Activated T-cell treated with anti-CD3 and anti-CD28 coated beads, Interleukin-2, amount 50 U/mL, for 4 hours (primary cell): ENCODE measurements around the gene MGRN1. TPM values are rescaled to one million over a fixed set of nuclear protein-coding genes. Genes with fewer than 3 reads are reported as not detected.

Source experiments
- ATAC-seq, 2 donors: fragments of 200-7000 bp; cut with Tn5 transposase; one replicate each; pipeline ENCODE4 v1.10.0; 2021
- DNase-seq: peaks from one replicate; pipeline ENCODE4 v3.0.0-alpha.2; 2020
- H3K27me3 Mint-ChIP-seq: one replicate; pipeline ENCODE4 v1.8.0; 2021; ENCODE audit warnings: low read depth, mixed read lengths
- H3K36me3 Mint-ChIP-seq: one replicate; pipeline ENCODE4 v1.8.0; 2022; ENCODE audit warnings: mixed read lengths; ENCODE audit not compliant: insufficient read depth
- H3K4me1 Mint-ChIP-seq: one replicate; pipeline ENCODE4 v1.8.0; 2021; ENCODE audit warnings: low read depth, mixed read lengths
- H3K4me3 Mint-ChIP-seq: one replicate; pipeline ENCODE4 v1.8.0; 2021; ENCODE audit warnings: mild to moderate bottlenecking, moderate library complexity, mixed read lengths
- H3K9me3 Mint-ChIP-seq: one replicate; pipeline ENCODE4 v1.8.0; 2021; ENCODE audit warnings: mixed read lengths
- total RNA-seq, 3 donors: library from RNA; stranded (reverse); gene quantifications; one replicate each; pipeline ENCODE4 v1.2.1, GENCODE V29; 2021

MGRN1 gene
- total RNA-seq, 3 donors from 2014 or later, result 56.5 to 60.5 (median 58.0) TPM

DNA sequence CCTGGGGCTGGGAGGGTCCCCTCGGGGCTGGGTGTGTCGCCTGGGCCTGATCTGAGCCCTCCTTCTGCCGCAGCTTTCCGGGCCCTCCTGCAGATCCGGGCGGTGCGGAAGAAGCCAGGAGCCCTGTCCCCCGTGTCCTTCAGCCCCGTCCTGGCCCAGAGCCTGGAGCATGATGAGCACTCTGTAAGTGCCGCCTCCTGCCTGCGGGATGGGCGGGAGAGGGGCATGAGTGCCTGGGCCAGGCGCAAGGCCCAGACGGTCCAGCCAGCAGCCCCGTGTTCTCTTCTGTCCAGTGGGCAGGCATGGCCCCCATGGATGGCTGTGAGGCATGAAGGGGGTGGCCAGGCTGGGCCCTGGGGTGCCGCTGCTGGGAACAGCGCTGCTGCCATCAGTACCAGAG, 52.8 kb downstream of the MGRN1 start:
- ATAC-seq (no peak), DNase-seq (no peak)
- H3K4me1 Mint-ChIP-seq, result peaks cover 24% of the 10 kb centered on the region
- no peaks in the 10 kb centered on the region for H3K9me3 Mint-ChIP-seq
- H3K36me3 Mint-ChIP-seq, result peaks cover 8% of the 10 kb centered on the region
- no peak overlapping the region for H3K4me3 Mint-ChIP-seq
- no peaks in the 10 kb centered on the region for H3K27me3 Mint-ChIP-seq

DNA sequence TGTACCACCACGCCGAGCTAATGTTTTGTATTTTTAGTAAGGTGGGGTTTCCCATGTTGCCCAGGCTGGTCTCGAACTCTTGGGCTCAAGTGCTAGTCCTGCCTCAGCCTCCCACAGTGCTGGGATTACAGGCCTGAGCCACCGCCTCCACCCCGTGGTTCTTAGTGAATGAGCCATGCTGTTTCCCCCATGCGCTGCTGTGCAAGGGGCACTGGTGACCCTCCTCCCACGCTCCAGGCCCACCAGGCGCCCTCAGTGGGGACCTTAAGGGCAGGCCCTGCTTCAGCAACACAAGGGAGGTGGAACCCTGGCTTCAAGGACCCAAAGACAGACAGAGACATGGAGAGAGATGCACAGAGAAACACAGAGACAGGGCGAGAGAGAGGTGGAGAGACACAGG, 53.4 kb downstream of the MGRN1 start:
- Mint-ChIP-seq H3K9me3 (no peaks in the 10 kb centered on the region), H3K27me3 (no peaks in the 10 kb centered on the region), H3K36me3 (peaks cover 8% of the 10 kb centered on the region), H3K4me1 (peaks cover 24% of the 10 kb centered on the region), H3K4me3 (no peak overlapping the region)
- DNase-seq (no peak), ATAC-seq (no peak)

DNA sequence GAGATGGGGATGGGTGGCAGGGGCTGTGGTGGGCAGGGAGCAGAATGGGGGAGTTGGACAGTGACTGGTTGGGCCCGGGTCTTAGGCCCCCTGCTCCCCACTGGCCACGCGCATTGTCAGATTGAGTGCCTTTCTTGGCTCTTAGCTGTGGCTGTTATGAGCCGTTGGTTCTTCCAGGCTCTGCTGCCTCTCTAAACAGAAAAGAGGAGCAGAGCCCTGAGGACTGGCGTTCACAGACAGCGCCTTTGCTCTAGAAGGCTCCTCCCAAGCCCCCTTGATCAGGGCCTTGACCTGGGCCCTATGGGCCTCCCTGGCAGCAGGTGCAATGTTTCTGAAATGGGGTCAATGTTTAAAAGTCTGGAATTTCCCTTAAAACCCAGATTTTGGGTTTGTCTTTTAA, 54.0 kb downstream of the MGRN1 start:
- Mint-ChIP-seq H3K4me3 (no peak overlapping the region), H3K9me3 (no peaks in the 10 kb centered on the region), H3K4me1 (peaks cover 24% of the 10 kb centered on the region), H3K36me3 (peaks cover 6% of the 10 kb centered on the region), H3K27me3 (no peaks in the 10 kb centered on the region)
- no peak for ATAC-seq
- DNase-seq, result no peak

DNA sequence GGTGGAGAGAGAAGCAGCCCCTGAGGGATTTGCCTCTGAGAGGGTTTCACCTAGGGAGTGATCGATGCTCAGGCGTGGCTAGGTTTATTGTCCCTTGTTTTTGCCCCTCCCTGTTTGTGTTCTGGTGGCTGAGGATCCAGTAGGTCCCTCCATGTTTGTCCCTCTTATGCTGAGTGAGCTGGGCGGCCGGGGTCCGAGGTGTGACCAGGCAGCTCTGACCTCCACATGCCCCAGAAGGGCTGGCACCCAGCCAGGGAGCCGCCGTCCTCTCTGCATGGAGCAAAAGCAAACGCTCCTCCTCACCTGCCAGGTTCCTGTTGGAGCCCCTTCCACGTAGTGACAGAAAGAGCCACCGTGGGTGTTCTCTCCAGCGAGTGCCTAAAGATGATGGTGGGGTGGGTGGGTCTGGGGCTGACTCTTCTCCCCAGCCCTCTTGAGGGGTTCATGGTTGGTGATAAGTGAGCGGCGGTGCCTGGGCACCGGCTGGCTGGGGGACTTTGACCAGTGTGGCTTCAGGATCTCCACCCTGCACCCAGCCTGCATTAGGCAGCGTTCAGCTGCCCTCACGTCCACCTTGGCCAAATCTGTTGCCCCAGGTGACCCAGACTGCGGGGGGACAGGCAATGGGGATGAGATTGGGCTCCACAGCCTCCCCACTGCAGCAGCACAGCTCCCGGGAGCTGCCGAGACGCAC, 54.7 kb downstream of the MGRN1 start:
- Mint-ChIP-seq H3K9me3 (no peaks in the 10 kb centered on the region), H3K36me3 (peaks cover 4% of the 10 kb centered on the region), H3K4me1 (peaks cover 24% of the 10 kb centered on the region), H3K4me3 (no peak overlapping the region), H3K27me3 (no peaks in the 10 kb centered on the region)
- ATAC-seq (no peak), DNase-seq (no peak)

DNA sequence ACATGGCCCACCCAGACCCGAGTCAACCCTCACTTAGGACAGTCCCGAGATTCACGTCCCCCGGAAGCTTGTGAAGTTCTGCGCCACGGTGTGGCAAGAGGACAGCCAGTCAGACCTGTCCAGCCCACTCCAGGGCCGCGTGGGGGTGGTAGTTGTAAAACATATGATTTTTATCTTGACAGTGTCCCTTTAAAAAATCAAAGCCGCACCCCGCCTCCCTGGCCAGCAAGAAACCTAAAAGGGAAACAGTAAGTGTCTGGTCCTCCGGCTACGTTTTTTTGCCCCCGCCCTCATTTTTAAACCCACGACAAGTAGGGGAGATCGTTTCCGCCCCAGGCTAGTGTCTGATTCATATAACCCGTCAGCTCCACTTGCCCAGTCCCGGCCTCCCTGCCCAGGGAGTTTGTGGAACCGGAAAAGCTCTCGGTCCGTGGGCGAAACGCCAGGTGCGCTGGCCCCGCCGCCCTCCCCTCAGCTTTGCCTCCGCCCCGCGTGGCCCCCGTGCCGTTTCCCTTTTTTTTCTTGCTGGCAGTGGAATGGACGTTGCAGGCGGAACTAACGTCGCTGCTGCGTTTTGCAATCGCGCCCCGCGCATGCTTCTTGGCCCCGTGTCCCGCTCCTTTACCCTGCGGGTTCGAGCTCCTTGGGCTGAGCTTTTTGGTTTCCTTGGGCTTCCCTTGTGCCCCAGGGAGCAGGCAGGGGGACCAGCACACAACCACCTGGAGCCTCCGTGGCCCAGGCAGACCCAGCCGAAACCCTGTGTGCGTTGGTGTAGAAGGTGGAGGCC, 55.4 kb downstream of the MGRN1 start:
- peaks cover 7% of the 10 kb centered on the region for H3K36me3 Mint-ChIP-seq
- no peak for DNase-seq
- H3K4me1 Mint-ChIP-seq, result peaks cover 24% of the 10 kb centered on the region
- no peak for ATAC-seq
- H3K4me3 Mint-ChIP-seq, result no peak overlapping the region
- H3K27me3 Mint-ChIP-seq, result no peaks in the 10 kb centered on the region
- no peaks in the 10 kb centered on the region for H3K9me3 Mint-ChIP-seq

DNA sequence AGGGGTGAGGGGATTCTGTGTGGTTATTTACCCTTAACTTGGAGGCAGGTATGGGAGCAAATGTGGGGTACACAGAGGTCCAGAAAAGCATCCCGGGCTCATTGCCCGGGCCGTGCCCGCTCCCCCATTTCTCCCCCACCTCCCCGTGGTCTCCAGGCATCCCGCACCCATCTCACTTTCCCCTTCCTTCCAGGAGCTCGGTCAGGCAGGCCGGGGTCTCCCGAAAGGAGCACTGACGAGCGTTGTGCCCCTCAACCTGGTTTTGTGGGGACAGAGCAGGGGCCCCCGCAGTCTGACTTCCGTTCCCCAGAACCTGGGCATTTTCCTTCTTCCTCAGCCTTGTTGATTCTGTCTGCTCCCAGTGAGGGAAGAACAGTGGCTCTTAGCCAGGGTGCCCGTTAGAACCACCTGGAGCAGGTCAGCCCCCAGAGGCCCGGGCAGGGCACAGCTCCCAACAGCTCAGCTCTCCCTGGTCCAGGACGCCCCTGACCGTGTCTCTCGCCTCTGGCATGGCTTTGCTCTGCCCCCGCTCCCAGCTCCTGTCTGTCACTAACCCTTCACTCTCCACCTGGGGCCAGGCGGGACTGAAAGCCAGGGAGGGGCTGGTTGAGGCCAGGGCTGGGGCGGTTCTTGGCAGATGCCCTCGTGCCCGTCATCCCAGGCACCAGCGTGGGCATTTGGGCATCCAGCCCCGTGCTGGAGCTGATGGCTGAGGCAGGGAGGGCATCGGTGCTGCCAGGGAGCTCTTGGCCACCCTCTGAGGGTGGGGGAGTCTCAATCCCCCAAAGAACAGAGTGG, 56.2 kb downstream of the MGRN1 start:
- Mint-ChIP-seq H3K36me3 (peaks cover 9% of the 10 kb centered on the region), H3K4me3 (no peak overlapping the region), H3K4me1 (peaks cover 17% of the 10 kb centered on the region)

DNA sequence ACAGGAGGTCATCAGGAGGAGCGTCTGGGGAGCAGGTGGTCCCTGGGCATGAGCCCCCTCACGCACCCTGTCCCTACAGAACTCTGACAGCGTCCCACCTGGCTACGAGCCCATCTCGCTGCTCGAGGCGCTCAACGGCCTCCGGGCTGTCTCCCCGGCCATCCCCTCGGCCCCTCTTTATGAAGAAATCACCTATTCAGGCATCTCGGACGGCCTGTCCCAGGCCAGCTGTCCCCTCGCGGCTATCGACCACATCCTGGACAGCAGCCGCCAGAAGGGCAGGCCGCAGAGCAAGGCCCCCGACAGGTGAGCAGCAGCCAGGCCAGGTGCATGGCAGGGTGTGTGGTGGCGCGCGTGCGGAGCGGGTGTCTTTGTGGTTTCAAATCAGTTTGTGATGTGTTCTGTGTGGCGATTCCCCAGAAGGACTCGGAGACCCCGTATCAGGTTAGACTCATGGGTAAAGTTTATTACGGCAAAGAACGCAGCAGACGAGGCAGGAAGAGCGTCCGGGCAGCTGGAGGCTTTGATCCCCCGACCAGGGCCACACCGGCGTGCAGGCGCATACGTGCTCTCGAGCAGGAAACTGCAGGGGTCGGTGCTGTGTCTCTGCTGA, 57.0 kb downstream of the MGRN1 start:
- no peaks in the 10 kb centered on the region for H3K27me3 Mint-ChIP-seq
- H3K36me3 Mint-ChIP-seq, result peaks cover 9% of the 10 kb centered on the region
- no peak for DNase-seq
- no peak overlapping the region for H3K4me3 Mint-ChIP-seq
- peaks cover 10% of the 10 kb centered on the region for H3K4me1 Mint-ChIP-seq
- ATAC-seq, result no peak
- no peaks in the 10 kb centered on the region for H3K9me3 Mint-ChIP-seq

More for the DNA sequence above, 56.2 kb downstream of the MGRN1 start:
- DNase-seq (no peak), ATAC-seq (no peak)
- no peaks in the 10 kb centered on the region for H3K27me3 Mint-ChIP-seq
- no peaks in the 10 kb centered on the region for H3K9me3 Mint-ChIP-seq

DNA sequence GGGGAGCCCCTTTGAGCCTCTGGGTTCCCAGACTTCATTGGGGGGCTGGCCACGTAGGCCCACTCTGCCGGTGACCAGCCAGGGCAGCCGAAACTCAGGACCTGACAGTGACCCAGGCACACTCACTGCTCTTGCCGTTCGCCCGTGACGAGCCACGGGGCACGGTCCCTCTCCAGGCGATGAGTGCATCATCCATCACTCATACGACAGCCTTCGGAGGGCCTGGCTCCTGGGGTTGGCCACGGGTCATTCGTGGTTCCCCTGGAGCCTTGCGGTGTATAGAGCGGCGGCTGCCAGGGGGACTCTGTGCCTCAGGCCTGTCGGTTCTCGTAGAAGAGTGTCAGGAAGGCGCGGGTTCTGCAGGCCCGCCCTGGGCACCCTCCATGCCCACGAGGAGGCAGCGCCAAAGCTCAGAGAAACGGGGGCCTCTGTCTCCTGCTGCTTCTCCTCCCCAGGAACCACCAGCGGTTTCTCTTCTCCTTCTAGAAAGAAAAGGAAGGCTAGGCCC, 57.5 kb downstream of the MGRN1 start:
- Mint-ChIP-seq H3K4me1 (peaks cover 5% of the 10 kb centered on the region), H3K27me3 (no peaks in the 10 kb centered on the region), H3K36me3 (peaks cover 9% of the 10 kb centered on the region), H3K4me3 (no peak overlapping the region), H3K9me3 (no peaks in the 10 kb centered on the region)
- DNase-seq (no peak), ATAC-seq (no peak)

DNA sequence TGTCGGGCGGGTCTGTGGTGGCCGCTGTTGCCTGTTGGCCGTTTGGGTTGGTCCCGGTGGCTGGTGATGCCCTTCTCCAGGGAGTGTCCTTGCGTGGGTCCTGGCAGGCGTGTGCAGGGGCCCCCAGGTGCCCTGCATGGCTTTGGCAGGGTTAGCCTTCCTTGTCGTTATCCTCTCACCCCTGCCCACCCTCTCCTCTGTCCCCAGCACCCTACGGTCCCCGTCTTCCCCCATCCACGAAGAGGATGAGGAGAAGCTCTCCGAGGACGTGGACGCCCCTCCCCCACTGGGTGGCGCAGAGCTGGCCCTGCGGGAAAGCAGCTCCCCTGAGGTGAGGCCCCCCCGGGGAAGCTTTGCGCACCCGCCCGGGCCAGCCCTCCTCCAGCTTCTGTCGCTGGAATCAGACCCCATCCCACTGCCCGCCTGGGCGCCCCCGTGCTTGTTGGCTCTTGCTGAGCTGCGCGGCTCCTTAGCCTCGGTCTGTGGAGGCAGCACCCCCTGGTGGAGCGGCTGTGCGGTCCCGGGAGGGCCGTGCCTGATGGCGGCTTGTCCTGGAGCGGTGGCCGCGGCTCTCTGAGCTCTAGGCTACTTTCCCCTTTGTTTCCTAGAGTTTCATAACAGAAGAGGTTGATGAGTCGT, 58.1 kb downstream of the MGRN1 start:
- Mint-ChIP-seq H3K27me3 (no peaks in the 10 kb centered on the region), H3K4me3 (no peak overlapping the region), H3K36me3 (peaks cover 9% of the 10 kb centered on the region), H3K9me3 (no peaks in the 10 kb centered on the region), H3K4me1 (peaks cover 3% of the 10 kb centered on the region)
- ATAC-seq (peak; percentile 57 to 66), DNase-seq (no peak)

DNA sequence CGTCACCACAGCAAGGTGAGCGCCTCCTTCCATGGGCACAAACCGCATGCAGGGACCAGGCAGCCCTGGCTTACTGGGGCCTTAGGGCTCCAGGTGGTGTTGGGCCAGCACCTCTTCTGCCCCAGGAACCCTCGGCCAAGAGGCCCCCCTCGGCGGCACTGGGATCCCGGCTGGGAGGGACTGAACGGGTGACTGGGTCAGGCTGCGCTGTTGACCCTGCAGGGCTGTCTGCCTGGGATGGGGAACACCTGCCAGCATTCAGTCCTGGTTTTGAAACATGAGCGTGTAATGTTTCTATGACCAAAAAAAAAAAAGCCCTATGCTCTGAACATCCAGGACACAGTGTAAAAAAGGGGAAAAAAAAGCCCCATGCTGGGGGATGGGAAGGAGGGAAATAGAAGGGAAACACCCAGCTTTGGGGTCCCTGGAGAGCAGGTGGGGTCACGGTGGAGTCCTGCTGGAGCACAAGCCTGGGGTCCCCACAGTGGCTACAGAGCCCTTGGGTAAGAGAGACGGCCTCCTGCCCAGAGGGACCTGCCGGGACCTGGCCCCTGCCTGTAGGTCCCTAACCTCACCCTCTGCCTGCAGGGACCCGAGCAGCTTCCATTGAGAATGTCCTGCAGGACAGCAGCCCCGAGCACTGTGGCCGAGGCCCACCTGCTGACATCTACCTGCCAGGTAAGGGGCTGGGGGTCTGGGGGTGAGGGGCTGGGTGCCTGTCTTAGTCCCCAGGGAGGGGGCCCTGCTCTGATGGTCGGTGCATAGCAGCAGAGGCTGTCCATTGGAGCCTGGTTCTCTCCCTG, 58.8 kb downstream of the MGRN1 start:
- ATAC-seq, result no peak
- Mint-ChIP-seq H3K4me3 (no peak overlapping the region), H3K27me3 (no peaks in the 10 kb centered on the region), H3K36me3 (peaks cover 5% of the 10 kb centered on the region), H3K9me3 (no peaks in the 10 kb centered on the region), H3K4me1 (peaks cover under 1% of the 10 kb centered on the region)
- DNase-seq, result no peak

DNA sequence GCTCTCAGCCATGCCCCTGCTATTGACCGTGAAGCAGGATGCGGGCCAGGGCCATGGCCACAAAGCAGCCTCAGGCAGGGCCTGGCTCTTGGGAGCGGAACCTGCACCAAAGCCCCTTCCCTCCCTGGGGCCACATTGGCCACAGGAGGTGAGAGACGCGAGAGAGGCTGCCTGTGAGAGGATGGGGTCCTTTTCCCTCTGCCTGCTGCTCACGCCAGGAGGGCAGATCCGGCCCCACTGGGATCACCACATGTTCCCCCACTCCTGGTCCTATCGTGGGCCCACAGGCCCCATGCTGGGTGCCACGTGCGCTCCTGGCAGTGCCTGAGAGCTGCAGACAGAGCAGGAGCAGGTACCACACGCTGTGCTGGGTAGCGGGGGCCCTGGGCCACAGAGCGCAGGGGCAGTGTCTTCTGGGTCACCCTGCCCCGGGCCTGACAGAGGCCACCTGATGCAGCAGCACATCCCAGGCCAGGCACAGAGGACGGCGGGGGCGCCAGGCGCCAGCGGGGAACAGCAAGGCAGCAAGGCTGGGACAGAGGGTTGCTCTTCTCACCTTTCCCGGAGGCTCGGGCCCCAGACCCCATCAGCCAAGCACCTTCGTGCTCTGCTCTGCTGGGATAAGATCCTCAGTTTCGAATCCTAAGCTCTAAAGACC, 59.6 kb downstream of the MGRN1 start:
- Mint-ChIP-seq H3K36me3 (peaks cover 5% of the 10 kb centered on the region), H3K27me3 (no peaks in the 10 kb centered on the region), H3K9me3 (no peaks in the 10 kb centered on the region), H3K4me3 (no peak overlapping the region), H3K4me1 (no peaks in the 10 kb centered on the region)
- DNase-seq, result no peak
- no peak for ATAC-seq

DNA sequence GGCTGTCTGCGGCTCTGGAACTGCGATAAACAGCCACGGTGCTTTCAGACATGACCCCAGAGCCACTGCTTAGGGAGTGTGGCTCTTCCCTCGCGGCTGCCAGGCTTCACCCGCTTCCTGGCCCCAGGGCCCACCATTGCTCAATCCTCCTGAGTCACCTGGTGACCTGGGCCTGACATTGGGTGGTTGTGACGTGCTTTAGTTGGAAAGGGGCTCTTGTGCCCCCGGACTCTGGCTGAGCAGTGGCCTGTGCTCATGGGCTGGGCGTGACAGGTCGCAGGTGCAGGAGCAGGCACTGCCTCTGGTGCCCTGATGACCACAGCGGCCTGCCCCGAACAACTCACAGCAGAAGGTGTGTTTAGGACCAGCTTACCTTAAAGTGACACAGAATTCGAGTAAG, 60.1 kb downstream of the MGRN1 start:
- no peak for ATAC-seq
- Mint-ChIP-seq H3K27me3 (no peaks in the 10 kb centered on the region), H3K4me1 (no peaks in the 10 kb centered on the region), H3K36me3 (peaks cover 5% of the 10 kb centered on the region), H3K9me3 (no peaks in the 10 kb centered on the region), H3K4me3 (no peak overlapping the region)
- DNase-seq, result no peak

DNA sequence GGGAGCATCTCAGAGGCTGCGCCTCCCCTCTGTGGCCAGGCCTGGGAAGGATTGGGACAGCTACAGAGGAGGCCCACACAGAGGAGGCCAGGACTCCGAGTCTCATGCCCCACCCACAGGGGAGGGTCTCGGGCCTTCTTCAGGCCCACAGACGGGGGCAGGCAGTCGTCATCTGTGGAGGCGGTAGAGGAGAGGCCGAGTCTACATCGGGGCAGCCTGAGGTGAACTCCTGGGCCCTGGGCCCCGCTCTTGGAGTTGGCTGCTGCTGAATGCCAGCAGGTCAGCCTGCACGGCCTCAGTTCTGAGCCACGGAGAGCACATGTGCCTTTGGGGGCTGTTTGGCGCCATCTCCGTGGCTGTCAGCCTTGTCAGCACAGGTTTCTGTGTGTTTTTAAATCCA, 60.7 kb downstream of the MGRN1 start:
- no peak for ATAC-seq
- no peaks in the 10 kb centered on the region for H3K4me1 Mint-ChIP-seq
- no peak overlapping the region for H3K4me3 Mint-ChIP-seq
- no peak for DNase-seq
- no peaks in the 10 kb centered on the region for H3K9me3 Mint-ChIP-seq
- H3K27me3 Mint-ChIP-seq, result no peaks in the 10 kb centered on the region
- H3K36me3 Mint-ChIP-seq, result peaks cover 5% of the 10 kb centered on the region
